SK-N-SH (cell line): ENCODE results near the gene TGFB2. TPM values are rescaled to one million over a fixed set of nuclear protein-coding genes. Genes with fewer than 3 reads are reported as not detected.

Experiments
- ELF1 ChIP-seq: IDR thresholded peaks from 2 replicates; pipeline ENCODE4 v1.4.0; 2012
- EP300 ChIP-seq, 2 experiments: IDR thresholded peaks; 2 replicates each; pipeline versions ENCODE4 v1.4.0 to v1.6.1; 2012; ENCODE audit warnings: borderline replicate concordance in 1 of 2, low read depth in 1 of 2, low read length in 1 of 2
- EZH2phosphoT487 ChIP-seq: fragments of 200-600 bp; sonication (generic); IDR thresholded peaks from 2 replicates; pipeline ENCODE4 v1.6.1; 2017; ENCODE audit warnings: low read depth, mixed run types, mild to moderate bottlenecking, antibody characterized with exemption, moderate library complexity, borderline replicate concordance
- FOSL2 ChIP-seq: IDR thresholded peaks from 2 replicates; pipeline ENCODE4 v1.4.0; 2012; ENCODE audit warnings: low read depth, mild to moderate bottlenecking, moderate library complexity, borderline replicate concordance
- FOXJ3 ChIP-seq: sonication (generic); formaldehyde crosslinking; IDR thresholded peaks from 2 replicates; pipeline ENCODE4 v1.5.1; 2020; ENCODE audit warnings: mild to moderate bottlenecking, missing genetic modification reagents
- FOXM1 ChIP-seq: IDR thresholded peaks from 2 replicates; pipeline ENCODE4 v1.4.0; 2012; ENCODE audit warnings: low read depth, mild to moderate bottlenecking
- GATA2 ChIP-seq: sonication (generic); formaldehyde crosslinking; IDR thresholded peaks from 2 replicates; pipeline ENCODE4 v1.5.0; 2020; ENCODE audit warnings: mild to moderate bottlenecking, missing genetic modification reagents
- JUND ChIP-seq: IDR thresholded peaks from 2 replicates; pipeline ENCODE4 v1.4.0; 2012
- MAX ChIP-seq: IDR thresholded peaks from 2 replicates; pipeline ENCODE4 v1.4.0; 2012; ENCODE audit warnings: low read depth
- MEF2A ChIP-seq: IDR thresholded peaks from 2 replicates; pipeline ENCODE4 v1.4.0; 2012; ENCODE audit warnings: low read depth, borderline replicate concordance
- NFIC ChIP-seq: IDR thresholded peaks from 2 replicates; pipeline ENCODE4 v1.4.0; 2012; ENCODE audit warnings: borderline replicate concordance
- NRF1 ChIP-seq: IDR thresholded peaks from 2 replicates; pipeline ENCODE4 v1.6.1; 2012; ENCODE audit warnings: low read depth, mild to moderate bottlenecking, low read length
- PBX3 ChIP-seq: IDR thresholded peaks from 2 replicates; pipeline ENCODE4; 2012
- POLR2AphosphoS5 ChIP-seq: IDR thresholded peaks from 2 replicates; pipeline ENCODE4 v1.6.1; 2012; ENCODE audit warnings: low read depth, low read length
- RAD21 ChIP-seq: IDR thresholded peaks from 2 replicates; pipeline ENCODE4 v1.6.1; 2012; ENCODE audit warnings: mild to moderate bottlenecking, low read length
- REST ChIP-seq: IDR thresholded peaks from 2 replicates; pipeline ENCODE4 v1.6.1; 2012; ENCODE audit warnings: mild to moderate bottlenecking, low read depth, low read length, moderate library complexity
- RFX5 ChIP-seq: IDR thresholded peaks from 2 replicates; pipeline ENCODE4 v1.6.1; 2012; ENCODE audit warnings: mild to moderate bottlenecking, improper control_type of control experiment, low read length
- SIN3A ChIP-seq: IDR thresholded peaks from 2 replicates; pipeline ENCODE4 v1.6.1; 2012; ENCODE audit warnings: low read depth, mild to moderate bottlenecking, low read length, moderate library complexity, borderline replicate concordance
- TAF1 ChIP-seq: IDR thresholded peaks from 2 replicates; pipeline ENCODE4 v1.6.1; 2012; ENCODE audit warnings: low read depth, mild to moderate bottlenecking, low read length, moderate library complexity, borderline replicate concordance
- TCF12 ChIP-seq: IDR thresholded peaks from 2 replicates; pipeline ENCODE4 v1.4.0; 2012
- TEAD4 ChIP-seq: IDR thresholded peaks from 2 replicates; pipeline ENCODE4 v1.4.0; 2012; ENCODE audit warnings: mild to moderate bottlenecking, borderline replicate concordance; ENCODE audit not compliant: insufficient read depth
- polyA plus RNA-seq, 3 experiments: library from polyadenylated mRNA; depleted of rRNA; stranded (reverse); fragments of >200 nt; gene quantifications; 2 replicates each; pipeline ENCODE4 v1.2.3, GENCODE V29; 2012
- TF ChIP-seq, protein P1 (sequence below): IDR thresholded peaks from 2 replicates; pipeline ENCODE4 v1.4.0; 2012; ENCODE audit warnings: low read depth, borderline replicate concordance
- TF ChIP-seq, protein P2 (sequence below): IDR thresholded peaks from 2 replicates; pipeline ENCODE4 v1.4.0; 2012; ENCODE audit warnings: low read depth, borderline replicate concordance

TGFB2 gene
- polyA plus RNA-seq, 1 of the 3 experiments (the other 2 are of a cell fraction), result 2.4 TPM

DNA sequence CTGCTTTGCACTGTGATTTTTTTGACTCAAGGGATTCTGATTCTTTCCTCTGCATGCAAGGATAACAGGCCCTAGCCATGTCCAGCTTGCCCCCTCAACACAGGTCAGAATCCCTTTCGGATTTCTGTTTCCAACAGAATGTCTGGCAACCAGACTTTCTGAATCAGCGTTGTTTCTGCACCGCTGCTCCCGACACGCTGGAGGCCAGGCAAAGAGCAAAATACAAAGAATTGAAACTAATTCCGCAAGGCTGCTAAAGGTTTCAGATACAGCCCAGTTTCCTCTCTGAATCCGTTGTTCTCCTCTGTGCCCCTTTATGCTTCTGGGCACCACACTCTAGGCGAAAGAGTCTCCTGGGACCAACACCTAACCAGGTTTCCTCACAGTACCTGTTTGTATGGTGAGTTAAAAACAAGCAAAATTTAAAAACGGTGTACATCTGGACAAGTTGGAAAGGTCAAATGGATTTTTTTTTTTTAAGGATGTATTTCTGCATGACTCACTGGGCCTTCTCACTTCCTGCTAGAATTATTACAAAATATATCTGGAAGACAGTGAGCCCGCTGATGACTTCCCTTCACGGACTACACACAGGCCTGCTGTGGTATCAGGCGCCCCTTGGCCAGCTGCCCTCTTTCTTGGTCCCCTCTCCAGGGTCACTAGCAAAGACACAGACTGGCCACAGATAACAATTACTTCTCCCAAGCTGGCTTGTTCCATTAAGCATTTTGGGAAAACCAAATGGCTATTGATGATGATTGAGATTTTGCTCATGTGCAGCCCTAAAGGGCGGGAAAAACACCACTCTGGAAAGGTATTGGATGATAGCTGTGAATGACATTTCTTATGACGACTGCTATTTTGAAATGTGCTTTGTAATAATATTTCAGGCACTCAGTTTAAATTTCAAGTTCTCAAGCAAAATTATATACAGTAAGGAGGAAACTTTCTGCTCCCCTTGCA, 118.3 kb downstream of the TGFB2 start (continued):
- TF ChIP-seq RFX5 (no peak), NFIC (peak; percentile 53; the same call in 1 of the 2 replicates), FOXJ3 (CRISPR knock-in tag) (no peak), EZH2phosphoT487 (no peak), FOXM1 (no peak), REST (no peak), NRF1 (no peak), FOSL2 (peak; percentile 73), MAX (peak; percentile 53), RAD21 (no peak), TCF12 (peak; percentile 79), TEAD4 (peak; percentile 33; the same call in 1 of the 2 replicates), EP300 (IDR thresholded peaks at IDR 0.05; ENCODE audit: borderline replicate concordance in 1 of 2, low read depth in 1 of 2, low read length in 1 of 2) (peak in 1 of 2 experiments; percentile 63; a peak in 1 of 4 replicates), SIN3A (no peak), MEF2A (0 out of 2 replicates have a peak, but pooled peaks have one; percentile 7), TAF1 (peak; percentile 23; the same call in 1 of the 2 replicates), PBX3 (no peak; the same call in 1 of the 2 replicates), POLR2AphosphoS5 (no peak), JUND (peak; percentile 76), ELF1 (peak; percentile 48; the same call in 1 of the 2 replicates), GATA2 (no peak)
- TF ChIP-seq, protein P1, sequence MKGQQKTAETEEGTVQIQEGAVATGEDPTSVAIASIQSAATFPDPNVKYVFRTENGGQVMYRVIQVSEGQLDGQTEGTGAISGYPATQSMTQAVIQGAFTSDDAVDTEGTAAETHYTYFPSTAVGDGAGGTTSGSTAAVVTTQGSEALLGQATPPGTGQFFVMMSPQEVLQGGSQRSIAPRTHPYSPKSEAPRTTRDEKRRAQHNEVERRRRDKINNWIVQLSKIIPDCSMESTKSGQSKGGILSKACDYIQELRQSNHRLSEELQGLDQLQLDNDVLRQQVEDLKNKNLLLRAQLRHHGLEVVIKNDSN, result no peak
- TF ChIP-seq, protein P2, sequence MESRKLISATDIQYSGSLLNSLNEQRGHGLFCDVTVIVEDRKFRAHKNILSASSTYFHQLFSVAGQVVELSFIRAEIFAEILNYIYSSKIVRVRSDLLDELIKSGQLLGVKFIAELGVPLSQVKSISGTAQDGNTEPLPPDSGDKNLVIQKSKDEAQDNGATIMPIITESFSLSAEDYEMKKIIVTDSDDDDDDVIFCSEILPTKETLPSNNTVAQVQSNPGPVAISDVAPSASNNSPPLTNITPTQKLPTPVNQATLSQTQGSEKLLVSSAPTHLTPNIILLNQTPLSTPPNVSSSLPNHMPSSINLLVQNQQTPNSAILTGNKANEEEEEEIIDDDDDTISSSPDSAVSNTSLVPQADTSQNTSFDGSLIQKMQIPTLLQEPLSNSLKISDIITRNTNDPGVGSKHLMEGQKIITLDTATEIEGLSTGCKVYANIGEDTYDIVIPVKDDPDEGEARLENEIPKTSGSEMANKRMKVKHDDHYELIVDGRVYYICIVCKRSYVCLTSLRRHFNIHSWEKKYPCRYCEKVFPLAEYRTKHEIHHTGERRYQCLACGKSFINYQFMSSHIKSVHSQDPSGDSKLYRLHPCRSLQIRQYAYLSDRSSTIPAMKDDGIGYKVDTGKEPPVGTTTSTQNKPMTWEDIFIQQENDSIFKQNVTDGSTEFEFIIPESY, result no peak
